T-helper 1 cell treated with Interleukin-12 subunit alpha and Interleukin-12 subunit beta and Interleukin-4 antibody, amounts not matched to agents 30 ng/mL and 1 ng/mL, for 36 hours (primary cell): ENCODE measurements around the gene TEDC2. TPM values are rescaled to one million over a fixed set of nuclear protein-coding genes. Genes with fewer than 3 reads are reported as not detected.
"Not testable (repeated sequence)": the region's sequence is repeated elsewhere in the genome, so short reads cannot be mapped to it uniquely, and the experiment has no call there.

Source experiments
- intact Hi-C: fragments of 100-400 bp; cut with micrococcal nuclease; formaldehyde crosslinking; loops from one replicate; pipeline ENCODE4 v1.15.1; 2024
- total RNA-seq: library from RNA; stranded (reverse); gene quantifications from 2 replicates; pipeline ENCODE4 v1.2.3, GENCODE V29; 2022

The TEDC2 gene
- total RNA-seq, 1 donor from 2014 or later: 19.0 TPM

DNA sequence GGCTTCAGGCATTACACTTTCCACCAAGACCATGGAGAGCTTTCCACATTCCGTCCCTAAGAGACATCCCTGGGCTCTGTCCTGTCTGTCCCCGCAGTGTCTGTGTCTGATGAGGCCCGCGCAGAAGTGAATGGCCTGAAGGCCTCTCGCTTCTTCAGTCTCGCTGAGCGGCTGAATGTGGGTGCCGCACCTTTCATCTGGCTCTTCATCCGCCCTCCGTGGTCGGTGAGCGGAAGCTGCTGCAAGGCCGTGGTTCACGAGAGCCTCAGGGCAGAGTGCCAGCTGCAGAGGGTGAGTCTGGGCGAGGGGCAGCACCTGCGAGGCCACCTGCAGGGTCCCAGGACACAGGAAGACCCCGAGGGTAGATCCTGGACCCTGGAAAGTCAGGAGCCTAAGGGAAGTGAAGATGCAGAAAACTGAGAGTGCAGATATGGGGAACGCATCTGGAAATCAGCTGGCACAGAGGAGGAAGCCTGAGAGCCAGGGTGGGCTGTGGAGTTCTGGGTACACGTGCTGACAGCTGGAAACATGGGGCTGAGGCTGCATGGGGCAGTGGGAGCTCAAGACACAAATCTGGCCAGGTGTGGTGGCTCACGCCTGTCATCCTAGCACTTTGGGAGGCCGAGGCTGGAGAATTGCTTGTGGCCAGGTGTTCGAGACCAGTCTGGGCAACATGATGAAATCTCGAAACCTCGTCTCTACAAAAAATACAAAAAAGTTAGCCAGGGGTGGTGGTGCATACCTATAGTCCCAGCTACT is 22.7 kb upstream of the TEDC2 start:
- intact Hi-C loops: no loop called here

DNA sequence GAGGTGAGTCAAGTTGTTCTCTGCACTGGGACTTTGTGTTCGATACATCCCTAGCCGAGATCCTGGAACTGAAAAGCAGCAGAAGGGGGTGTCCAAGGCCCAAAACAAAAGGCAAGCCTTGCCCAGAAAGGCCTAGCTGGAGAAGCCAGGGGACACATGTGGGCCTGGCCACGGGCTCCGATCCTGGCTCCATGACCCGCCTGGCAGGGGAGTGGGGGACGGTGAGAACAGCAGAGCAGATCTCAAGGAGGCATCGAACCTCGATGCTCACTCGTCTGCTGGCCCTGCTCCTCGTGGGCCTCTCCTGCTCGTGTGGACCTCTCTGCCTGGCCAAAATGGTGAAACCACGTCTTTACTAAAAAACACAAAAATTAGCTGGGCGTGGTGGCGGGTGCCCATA is 21.8 kb upstream of the TEDC2 start:
- intact Hi-C loops: no loop called here

DNA sequence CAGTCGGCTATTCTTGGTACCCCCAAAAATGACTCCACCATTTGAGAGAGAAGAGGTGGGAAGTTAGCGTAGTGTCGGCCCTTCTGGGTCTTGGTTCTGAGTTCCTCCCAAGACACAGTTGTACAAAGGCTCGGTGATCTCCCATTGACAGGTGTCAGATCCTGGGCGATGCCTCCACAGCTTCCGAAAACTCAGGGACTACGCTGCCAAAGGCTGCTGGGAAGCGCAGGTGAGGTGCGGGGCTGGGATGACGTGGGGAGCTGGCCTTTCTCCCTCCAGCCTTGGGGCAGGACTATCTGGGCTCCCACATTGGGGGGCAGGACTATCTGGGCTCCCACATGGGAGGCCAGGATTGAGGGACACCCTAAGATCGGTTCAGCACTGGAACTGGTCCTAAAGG is 20.3 kb upstream of the TEDC2 start:
- intact Hi-C loops: no loop called here

DNA sequence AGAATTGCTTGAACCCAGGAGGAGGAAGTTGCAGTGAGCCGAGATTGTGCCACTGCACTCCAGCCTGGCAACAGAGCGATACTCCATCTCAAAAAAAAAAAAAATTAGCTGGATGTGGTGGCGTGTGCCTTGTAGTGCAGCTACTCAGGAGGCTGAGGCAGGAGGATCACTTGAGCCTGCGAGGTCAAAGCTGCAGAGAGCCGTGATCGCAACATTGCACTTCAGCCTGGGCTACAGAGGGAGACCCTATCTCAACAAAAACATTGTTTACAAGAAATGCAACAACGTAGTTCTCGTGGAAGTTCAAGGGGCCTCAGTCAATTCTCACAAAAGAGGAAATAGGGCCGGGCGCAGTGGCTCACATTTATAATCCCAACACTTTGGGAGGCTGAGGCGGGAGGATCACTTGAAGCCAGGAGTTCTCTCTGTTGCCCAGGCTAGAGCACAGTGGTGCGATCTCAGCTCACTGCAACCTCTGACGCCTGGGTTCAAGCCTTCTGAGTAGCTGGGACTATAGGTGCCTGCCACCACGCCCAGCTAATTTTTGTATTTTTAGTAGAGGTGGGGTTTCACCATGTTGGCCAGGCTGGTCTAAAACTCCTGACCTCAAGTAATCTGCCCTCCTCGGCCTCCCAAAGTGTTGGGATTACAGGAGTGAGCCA is 18.6 kb upstream of the TEDC2 start:
- intact Hi-C loops: not testable (repeated sequence)

DNA sequence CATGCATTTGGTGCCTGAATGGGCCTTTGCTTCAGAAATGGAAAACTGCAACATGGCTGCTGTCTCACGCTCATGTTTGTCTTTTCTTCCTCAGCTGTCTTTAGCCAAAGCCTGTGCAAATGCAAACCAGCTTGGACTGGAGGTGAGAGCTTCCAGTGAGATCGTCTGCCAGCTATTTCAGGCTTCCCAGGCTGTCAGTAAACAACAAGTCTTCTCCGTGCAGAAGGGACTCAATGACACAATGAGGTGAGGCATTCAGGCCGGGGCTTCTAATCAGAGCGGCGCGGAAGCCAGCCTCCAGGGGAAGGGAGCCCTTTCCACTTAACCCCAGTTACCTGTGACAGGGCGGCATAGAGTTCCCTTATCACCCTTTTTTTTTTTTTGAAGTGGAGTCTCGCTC is 16.4 kb upstream of the TEDC2 start:
- intact Hi-C loops: no loop called here

DNA sequence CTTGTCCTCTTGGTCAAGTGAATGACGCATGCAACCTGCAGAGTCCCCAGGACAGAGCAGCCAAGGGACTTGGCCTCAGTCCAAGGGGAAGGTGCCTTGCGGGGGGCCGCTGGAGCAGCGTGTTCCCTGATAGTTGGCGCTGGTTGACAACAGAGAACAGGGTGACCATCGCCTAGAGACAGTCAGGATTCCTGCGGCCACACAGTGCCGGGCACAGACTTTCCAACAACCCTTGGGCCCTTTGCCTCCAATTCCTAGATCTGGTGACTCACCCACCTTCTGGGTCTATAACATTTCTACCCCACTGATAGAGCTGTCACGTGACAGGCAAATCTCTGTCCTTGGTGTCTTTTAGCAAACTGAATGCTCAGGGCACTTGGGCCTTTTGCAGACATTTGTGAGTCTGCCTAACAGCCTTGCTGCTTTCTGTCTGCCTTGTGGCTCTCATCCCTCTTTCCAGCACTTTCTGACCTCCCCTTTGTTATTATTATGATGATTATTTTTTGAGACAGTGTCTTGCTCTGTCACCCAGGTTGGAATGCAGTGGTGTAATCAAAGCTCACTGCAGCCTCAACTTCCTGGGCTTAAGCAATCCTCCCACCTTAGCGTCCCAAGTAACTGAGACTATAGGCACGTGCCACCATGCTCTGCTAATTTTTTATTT is 11.9 kb upstream of the TEDC2 start:
- intact Hi-C loops: no loop called here

DNA sequence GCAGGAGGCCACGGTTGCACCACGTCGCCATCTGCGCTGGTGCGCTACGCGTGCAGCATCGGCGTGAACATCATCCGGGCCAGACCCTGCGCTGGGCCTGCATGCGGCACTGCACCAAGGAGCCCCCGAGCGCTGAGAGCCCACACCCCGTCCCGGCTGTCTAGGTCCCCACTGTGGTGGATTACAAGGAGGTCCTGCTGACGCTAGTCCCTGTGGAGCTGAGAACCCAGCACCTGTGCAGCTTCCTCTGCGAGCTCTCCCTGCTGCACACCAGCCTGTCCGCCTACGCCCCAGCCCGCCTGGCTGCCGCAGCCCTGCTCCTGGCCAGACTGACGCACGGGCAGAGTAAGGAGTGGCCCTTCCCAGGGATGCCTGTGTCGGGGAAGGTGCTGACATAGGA is 10.8 kb upstream of the TEDC2 start:
- intact Hi-C loops: no loop called here

DNA sequence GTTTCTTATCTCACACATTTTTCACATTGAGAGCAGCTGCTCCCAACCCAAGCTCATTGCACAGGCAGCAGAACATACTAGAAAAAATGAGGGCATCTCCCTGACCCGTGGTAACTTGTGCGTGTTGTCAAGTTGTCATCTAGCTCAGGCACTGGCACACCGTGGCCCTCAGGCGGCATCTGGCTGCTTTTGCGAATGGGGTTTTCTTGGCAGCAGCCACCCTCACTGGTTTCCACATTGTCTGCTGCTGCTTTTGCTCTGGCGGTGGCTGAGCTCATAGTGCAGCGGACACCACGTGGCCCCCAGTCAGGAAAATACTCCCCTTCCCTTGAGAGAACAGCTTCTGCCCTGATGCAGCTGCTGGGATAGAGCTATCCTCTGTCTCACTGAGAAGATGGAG is 9.4 kb upstream of the TEDC2 start:
- intact Hi-C loops: no loop called here

DNA sequence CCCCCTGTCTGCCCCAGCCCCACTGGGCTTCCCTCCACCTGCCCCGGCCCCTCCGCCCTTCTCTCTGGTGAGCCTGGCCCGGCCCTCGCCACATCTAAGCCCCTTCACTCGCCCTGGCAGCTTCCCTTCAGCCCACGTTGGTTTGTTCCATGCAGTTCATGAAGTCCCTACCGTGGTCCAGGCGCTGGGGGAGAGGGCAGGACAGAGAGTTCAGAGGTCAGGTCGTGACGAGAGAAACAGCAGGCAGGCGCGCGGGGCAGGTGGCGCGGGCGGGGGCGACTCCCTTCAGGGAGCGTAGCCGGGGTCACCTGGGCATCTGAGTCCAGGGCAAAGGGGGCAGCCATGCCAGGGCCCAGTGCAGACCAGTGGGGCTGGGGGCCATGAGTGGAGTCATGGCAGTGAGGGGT is 8.9 kb upstream of the TEDC2 start:
- intact Hi-C loops: no loop called here

DNA sequence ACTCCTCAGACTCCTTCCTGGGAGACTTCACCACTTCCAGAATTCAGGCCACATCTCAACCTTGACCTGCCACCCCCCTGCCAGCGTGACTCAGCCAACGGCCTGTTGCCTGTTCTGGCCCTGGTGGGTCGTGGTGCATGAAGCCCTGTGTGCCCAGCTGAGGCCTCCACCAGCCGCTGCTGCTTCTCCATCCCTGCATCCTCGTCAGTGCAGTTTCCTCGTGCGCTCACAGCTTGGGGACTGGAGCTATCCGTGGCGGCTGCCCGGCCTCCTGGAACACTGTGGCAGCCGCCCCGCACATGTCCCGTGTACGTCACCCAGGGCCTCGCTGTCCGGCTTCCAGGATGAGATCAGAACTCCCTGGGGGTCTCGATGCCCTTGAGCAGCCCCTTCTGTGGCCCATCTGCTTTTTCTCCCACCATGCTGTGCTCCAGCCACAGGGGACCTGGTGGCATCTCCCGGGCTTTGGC is 8.0 kb upstream of the TEDC2 start:
- intact Hi-C loops: no loop called here

DNA sequence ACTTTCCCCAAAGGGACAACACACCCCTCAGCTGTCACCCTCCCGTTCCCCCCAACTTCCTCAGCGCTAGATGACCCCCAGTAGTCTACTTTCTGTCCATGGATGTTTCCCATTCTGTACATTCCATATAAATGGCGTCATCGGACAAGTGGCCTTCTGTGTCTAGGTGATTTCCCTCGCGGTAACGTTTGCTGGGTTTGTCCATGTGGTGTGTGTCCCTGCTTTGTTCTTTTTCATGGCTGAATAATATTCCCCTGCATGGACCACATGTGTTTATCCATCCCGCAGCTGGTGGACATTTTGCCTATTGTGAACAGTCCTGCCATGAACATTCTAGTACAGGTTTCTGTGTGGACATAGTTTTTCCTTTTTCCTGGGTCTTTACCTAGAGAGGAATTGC is 7.3 kb upstream of the TEDC2 start:
- intact Hi-C loops: no loop called here

DNA sequence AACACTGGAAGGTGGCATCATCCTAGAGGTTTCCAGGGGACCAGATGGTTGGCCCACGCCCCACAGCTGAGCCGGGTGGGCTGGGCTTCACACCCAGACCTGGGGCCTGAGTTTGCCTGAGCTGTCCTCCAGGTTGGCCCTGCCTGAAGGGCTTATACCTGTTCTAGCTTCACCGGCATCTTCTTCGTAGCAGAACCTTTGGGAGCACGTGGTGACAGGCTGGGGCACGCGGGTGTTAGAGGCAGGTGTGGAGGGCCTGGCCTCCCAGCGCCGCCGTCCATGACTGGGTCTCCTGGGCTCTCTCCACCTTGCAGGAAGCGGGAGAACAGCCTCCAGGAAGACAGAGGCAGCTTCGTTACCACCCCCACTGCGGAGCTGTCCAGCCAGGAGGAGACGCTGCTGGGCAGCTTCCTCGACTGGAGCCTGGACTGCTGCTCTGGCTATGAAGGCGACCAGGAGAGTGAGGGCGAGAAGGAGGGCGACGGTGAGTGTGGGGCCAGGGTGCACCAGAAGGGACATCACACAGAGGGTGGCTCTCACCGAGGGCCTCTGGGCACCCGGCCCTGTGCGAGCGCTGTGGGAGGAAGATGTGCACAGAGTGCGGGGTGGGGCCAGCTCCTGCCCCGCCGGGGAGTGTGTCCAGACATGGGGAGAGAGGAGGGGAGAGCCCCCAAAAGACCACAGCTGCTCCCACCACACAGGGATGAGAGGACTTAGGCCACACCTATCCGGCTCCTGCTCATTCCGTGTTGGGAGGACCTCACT is 4.6 kb upstream of the TEDC2 start:
- intact Hi-C loops: no loop called here

DNA sequence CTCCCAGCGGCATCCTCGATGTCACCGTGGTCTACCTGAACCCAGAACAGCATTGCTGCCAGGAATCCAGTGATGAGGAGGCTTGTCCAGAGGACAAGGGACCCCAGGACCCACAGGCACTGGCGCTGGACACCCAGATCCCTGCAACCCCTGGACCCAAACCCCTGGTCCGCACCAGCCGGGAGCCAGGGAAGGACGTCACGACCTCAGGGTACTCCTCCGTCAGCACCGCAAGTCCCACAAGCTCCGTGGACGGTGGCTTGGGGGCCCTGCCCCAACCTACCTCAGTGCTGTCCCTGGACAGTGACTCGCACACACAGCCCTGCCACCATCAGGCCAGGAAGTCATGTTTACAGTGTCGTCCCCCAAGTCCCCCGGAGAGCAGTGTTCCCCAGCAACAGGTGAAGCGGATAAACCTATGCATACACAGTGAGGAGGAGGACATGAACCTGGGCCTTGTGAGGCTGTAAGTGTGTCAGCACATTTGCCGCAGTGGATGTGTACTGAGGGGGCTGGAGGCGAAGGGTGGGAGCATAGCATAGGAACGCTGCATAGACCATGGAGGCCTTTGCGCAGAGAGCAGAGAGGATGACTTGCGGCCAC is 3.3 kb upstream of the TEDC2 start:
- intact Hi-C loops: no loop called here

DNA sequence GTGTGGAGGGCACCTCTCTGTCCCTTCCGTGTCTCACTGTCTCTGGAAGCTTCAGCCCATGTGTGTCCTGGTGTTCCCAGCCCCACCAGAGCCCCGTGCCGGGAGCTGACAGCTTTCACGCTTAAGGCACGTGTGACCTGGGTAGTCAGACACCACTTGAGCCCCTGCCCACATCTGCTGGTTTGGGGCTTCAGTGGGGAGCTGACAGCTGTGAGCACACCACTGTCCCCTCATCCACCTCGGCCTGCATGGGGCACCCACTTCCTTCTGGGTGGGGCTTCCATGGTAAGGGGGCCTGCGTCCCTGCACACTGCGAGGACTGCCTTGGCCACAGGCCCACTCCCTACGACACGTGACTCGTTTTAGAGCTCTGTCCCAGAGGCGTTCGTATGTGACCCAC is 2.6 kb upstream of the TEDC2 start:
- intact Hi-C loops: no loop called here

DNA sequence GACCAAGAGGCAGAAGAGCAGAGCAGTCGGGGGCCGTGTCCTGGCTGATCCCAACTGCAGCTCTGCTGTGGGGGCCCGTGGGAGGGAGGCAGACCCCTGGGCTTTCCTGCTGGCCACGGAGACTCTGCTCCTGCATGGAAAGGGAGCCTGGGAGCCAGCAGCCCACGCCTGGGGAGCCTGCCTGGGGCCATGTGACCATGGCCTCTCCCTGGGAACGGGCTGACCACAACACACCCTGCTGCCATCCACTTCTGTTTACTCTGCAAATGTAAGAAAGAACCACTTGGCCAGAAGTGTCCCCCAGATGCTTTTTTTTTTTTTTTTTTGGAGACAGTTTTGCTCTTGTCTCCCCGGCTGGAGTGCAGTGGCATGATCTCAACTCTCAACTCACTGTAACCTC is 2.0 kb upstream of the TEDC2 start:
- intact Hi-C loops: no loop called here

DNA sequence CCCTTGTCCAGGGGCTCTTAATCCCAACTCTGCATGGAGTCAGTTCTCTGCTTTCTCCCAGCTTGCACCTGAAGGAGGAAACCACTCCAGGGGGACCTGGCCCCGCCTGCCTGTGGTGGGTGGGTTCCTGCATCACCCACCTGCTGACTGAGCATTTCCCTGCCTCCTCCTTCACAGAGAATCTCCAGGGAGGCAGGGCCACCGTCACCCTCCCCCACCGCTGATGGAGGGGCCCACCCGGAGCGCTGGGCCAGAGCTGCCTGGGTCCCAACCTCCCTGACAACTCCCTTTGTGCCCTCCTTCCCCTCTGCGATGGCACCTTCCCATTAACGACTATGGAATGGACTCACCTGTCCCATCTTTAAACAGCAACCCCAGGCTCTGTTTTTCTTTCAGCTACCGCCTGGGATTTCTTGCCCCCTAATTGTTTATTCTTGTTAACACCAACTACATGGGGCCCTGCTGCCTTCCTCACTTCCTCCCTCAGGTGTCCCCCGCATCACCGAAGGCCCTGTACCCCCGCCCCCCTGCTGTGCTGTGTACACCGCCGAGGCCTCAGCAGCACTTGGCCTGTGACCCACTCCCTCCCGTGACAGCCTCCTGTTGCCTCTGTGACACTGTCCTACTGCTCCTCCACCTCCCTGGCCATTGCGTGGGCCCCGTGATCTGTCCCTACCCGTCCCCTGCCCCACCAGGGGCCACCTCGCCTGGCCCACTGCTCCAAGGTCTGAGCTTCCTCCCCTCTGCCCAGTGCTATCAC is 842 bp upstream of the TEDC2 start:
- intact Hi-C loops: no loop called here

DNA sequence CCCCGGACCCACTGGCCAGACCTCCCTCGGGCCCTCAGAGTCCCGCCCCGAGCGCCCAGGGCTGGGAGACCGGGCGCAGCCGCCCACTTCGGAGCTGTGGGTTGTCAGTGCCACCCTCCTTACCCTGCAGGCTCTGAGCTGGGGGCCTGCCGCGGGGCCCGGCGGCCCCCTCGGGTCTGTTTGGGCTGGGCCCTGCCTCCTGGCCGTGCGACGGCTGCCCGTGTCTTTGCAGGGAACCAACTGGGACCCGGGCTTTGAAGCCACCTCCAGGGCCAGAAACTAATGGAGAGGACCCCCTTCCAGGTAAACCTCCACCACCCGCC is 443 bp downstream of the TEDC2 start:
- intact Hi-C loops: loop anchor here (1.0 to 2.0 kb wide), 4 partner anchors 31 to 77 kb away; partner anchors contain the start of genes ATP6V0C and CCNF

DNA sequence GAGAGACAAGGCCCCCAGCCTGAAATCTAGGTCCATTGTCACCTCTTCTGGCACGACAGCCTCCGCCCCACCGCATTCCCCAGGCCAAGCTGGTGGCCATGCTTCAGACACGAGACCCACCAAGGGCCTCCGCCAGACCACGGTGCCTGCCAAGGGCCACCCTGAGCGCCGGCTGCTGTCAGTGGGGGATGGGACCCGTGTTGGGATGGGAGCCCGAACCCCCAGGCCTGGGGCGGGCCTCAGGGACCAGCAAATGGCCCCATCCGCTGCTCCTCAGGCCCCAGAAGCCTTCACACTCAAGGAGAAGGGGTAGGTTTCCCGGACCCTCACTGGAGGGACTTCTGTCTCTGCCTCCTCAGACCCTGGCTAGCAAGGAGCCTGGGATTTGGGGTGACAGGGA is 1.0 kb downstream of the TEDC2 start:
- intact Hi-C loops: loop anchor here (1.0 to 2.0 kb wide), 4 partner anchors 32 to 76 kb away; partner anchors contain the start of genes ATP6V0C and CCNF

DNA sequence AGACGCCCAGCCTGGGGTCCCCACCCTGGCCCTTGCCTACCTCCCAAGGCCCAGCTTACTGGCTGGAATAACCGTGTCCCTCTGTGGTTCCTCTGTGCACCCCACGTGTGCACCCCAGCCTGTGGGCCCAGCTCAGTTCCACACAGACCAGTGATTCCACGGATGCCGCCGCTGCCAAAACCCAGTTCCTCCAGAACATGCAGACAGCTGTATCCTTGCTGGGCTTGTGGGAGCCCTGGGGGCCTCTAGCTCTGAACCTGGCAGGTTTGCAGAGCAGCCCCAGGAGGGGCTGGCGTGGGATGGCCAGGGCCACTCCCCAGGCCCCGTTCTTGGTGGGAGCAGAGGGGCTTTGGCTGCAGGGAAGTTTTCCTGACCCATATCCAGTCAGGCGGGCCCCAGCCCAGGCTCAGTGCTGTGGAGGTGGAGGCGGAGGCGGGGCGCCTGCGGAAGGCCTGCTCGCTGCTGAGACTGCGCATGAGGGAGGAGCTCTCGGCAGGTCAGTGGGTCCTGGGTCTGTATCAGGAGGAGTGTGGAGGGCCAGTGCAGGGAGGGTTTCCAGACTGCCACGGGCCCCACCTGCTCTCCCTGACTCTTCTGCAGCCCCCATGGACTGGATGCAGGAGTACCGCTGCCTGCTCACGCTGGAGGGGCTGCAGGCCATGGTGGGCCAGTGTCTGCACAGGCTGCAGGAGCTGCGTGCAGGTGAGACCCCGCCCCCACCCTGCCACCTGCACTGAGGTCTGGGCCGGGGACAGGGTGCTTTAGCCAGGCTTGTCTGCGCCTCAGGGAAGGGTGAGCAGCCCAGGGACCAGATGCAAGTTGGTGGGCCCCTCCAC is 2.3 kb downstream of the TEDC2 start:
- intact Hi-C loops: no loop called here

DNA sequence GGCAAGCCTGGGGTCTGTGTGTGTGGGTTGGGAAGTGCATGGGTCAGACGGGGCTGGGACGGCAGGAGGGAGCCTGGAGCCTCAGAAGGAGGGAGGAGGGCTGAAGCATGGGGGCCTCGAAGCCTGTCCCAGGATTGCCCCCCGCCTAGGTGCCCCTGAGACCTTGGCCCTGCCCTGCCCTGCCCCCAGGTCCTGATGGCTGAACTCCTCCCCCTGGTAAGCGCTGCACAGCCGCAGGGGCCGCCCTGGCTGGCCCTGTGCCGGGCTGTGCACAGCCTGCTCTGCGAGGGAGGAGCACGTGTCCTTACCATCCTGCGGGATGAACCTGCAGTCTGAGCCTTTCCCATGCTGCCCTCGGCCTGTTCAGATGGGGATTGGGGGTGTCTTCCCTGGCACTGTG is 4.4 kb downstream of the TEDC2 start:
- intact Hi-C loops: no loop called here
